ENCODE data around the gene HACD2. TPM values are rescaled to one million over a fixed set of nuclear protein-coding genes. Genes with fewer than 3 reads are reported as not detected.
"Not testable (repeated sequence)": the region's sequence is repeated elsewhere in the genome, so short reads cannot be mapped to it uniquely, and the experiment has no call there.

HACD2 gene
- total RNA-seq, 1 experiment from 2014 or later = 43.8 TPM

- intact Hi-C loops (cut with micrococcal nuclease) = no loop called here
- DNase-seq (no peak), ATAC-seq (no peak)
- peaks cover 9% of the 10 kb centered on the region for H3K4me1 ChIP-seq (ENCODE audit: insufficient read depth, low read length)
- CTCF ChIA-PET = no interaction called here
- no peak overlapping the region for H3K4me3 ChIP-seq (ENCODE audit: low read length)
- H3K27ac ChIP-seq (ENCODE audit: low read length) = no peak overlapping the region
- H3K9ac ChIP-seq (ENCODE audit: low read length) = no peak overlapping the region
- H3K27me3 ChIP-seq (ENCODE audit: low read length) = no peaks in the 10 kb centered on the region
- no peaks in the 10 kb centered on the region for H4K20me1 ChIP-seq (ENCODE audit: low read length)
- H2AFZ ChIP-seq (ENCODE audit: low read length) = no peak overlapping the region
- no peak overlapping the region for H3K4me2 ChIP-seq (ENCODE audit: low read length)
- BruUV-seq (replicated peaks) = no TSS peak
- TF ChIP-seq CTCF (conservative IDR thresholded peaks at IDR 0.05; ENCODE audit: low read depth, low read length) = no peak
- no peak for TF ChIP-seq EZH2 (IDR thresholded peaks at IDR 0.05; ENCODE audit: low read length, unreplicated experiment)
- TF ChIP-seq EZH2phosphoT487 (IDR thresholded peaks at IDR 0.05; ENCODE audit: borderline replicate concordance, low read length) = no peak
- no peaks in the 10 kb centered on the region for H3K79me2 ChIP-seq (ENCODE audit: low read length)
- H3K36me3 ChIP-seq (ENCODE audit: low read depth, low read length) = no peaks in the 10 kb centered on the region
- POLR2A ChIA-PET (ENCODE audit: unreplicated experiment) = interaction anchor here (0.6 kb wide), 1 partner anchor 48 kb away, joined by 3 read pairs; no protein-coding TSS in a partner anchor
- no peaks in the 10 kb centered on the region for H3K9me3 ChIP-seq (ENCODE audit: low read length)
- H3K9me2 ChIP-seq (replicated peaks; ENCODE audit: low read length) = no peaks in the 10 kb centered on the region
- H3F3A ChIP-seq (ENCODE audit: low read length, unreplicated experiment) = no peaks in the 10 kb centered on the region
These were observed 28.7 kb upstream of the HACD2 start for GRCh38 chr3:123613543-123613942.

GRCh38 chr3:123611674-123612073 is 26.8 kb upstream of the HACD2 start:
- H2AFZ ChIP-seq (ENCODE audit: low read length); H3K9ac ChIP-seq (ENCODE audit: low read length); H3K4me2 ChIP-seq (ENCODE audit: low read length); BruUV-seq (replicated peaks); H3K9me3 ChIP-seq (ENCODE audit: low read length); H3K4me1 ChIP-seq (ENCODE audit: insufficient read depth, low read length); H3K27me3 ChIP-seq (ENCODE audit: low read length); ATAC-seq; POLR2A ChIA-PET (ENCODE audit: unreplicated experiment); H3F3A ChIP-seq (ENCODE audit: low read length, unreplicated experiment); DNase-seq; CTCF ChIA-PET; H4K20me1 ChIP-seq (ENCODE audit: low read length); intact Hi-C loops (cut with micrococcal nuclease); H3K4me3 ChIP-seq (ENCODE audit: low read length); H3K9me2 ChIP-seq (replicated peaks; ENCODE audit: low read length); H3K27ac ChIP-seq (ENCODE audit: low read length); H3K36me3 ChIP-seq (ENCODE audit: low read depth, low read length); H3K79me2 ChIP-seq (ENCODE audit: low read length): not testable (repeated sequence)

GRCh38 chr3:123611082-123611481 is 26.2 kb upstream of the HACD2 start:
- H3K27me3 ChIP-seq (ENCODE audit: low read length) = no peaks in the 10 kb centered on the region
- no peak overlapping the region for H3K27ac ChIP-seq (ENCODE audit: low read length)
- no peak overlapping the region for H2AFZ ChIP-seq (ENCODE audit: low read length)
- H3K9me3 ChIP-seq (ENCODE audit: low read length) = no peaks in the 10 kb centered on the region
- H3K4me3 ChIP-seq (ENCODE audit: low read length) = no peak overlapping the region
- H3K9ac ChIP-seq (ENCODE audit: low read length) = no peak overlapping the region
- no peaks in the 10 kb centered on the region for H3K9me2 ChIP-seq (replicated peaks; ENCODE audit: low read length)
- ATAC-seq (no peak), DNase-seq (no peak)
- H3K36me3 ChIP-seq (ENCODE audit: low read depth, low read length) = no peaks in the 10 kb centered on the region
- peaks cover 9% of the 10 kb centered on the region for H3K4me1 ChIP-seq (ENCODE audit: insufficient read depth, low read length)
- no peaks in the 10 kb centered on the region for H3K79me2 ChIP-seq (ENCODE audit: low read length)
- peaks cover 3% of the 10 kb centered on the region for H3F3A ChIP-seq (ENCODE audit: low read length, unreplicated experiment)
- no peak for TF ChIP-seq EZH2 (IDR thresholded peaks at IDR 0.05; ENCODE audit: low read length, unreplicated experiment)
- TF ChIP-seq EZH2phosphoT487 (IDR thresholded peaks at IDR 0.05; ENCODE audit: borderline replicate concordance, low read length) = no peak
- no peak for TF ChIP-seq CTCF (conservative IDR thresholded peaks at IDR 0.05; ENCODE audit: low read depth, low read length)
- POLR2A ChIA-PET (ENCODE audit: unreplicated experiment) = no interaction called here
- CTCF ChIA-PET = no interaction called here
- H3K4me2 ChIP-seq (ENCODE audit: low read length) = no peak overlapping the region
- intact Hi-C loops (cut with micrococcal nuclease) = no loop called here
- H4K20me1 ChIP-seq (ENCODE audit: low read length) = no peaks in the 10 kb centered on the region
- no TSS peak for BruUV-seq (replicated peaks)
